Nephron progenitor cell (in vitro differentiated cells): ENCODE data around the gene CCNL2.
"Not testable (repeated sequence)": the region's sequence is repeated elsewhere in the genome, so short reads cannot be mapped to it uniquely, and the experiment has no call there.

Experiments used
- DNase-seq: peaks from one replicate; pipeline ENCODE4 v3.0.0; 2021
- H3K27ac Mint-ChIP-seq: 2 replicates; pipeline ENCODE4 v1.8.0; 2021; ENCODE audit warnings: mild to moderate bottlenecking, moderate library complexity, mixed read lengths
- H3K27me3 Mint-ChIP-seq: 2 replicates; pipeline ENCODE4 v1.8.0; 2021; ENCODE audit warnings: mild to moderate bottlenecking, low read depth, mixed read lengths; ENCODE audit not compliant: poor library complexity
- H3K36me3 Mint-ChIP-seq: 2 replicates; pipeline ENCODE4 v1.8.0; 2021; ENCODE audit warnings: low read depth, mixed read lengths
- H3K4me1 Mint-ChIP-seq: 2 replicates; pipeline ENCODE4 v1.8.0; 2021; ENCODE audit warnings: mixed read lengths
- H3K4me3 Mint-ChIP-seq: 2 replicates; pipeline ENCODE4 v1.8.0; 2021; ENCODE audit warnings: mild to moderate bottlenecking, moderate library complexity, mixed read lengths
- H3K9me3 Mint-ChIP-seq: 2 replicates; pipeline ENCODE4 v1.8.0; 2021; ENCODE audit warnings: mild to moderate bottlenecking, moderate library complexity, mixed read lengths
- CTCF ChIP-seq: fragments of 200-600 bp; sonication (generic); IDR thresholded peaks from 2 replicates; pipeline ENCODE4 v1.5.0; 2021; ENCODE audit warnings: antibody characterized with exemption

CCNL2 gene

GRCh38 chr1:1399187-1399871 lies at the start of gene CCNL2:
Gene CCNL2 (minus strand): TSS chr1:1399335. CDS start chr1:1399306, 29 bp downstream.
- Mint-ChIP-seq H3K4me1 (peaks cover 46% of the 10 kb centered on the region), H3K4me3 (peak within 1 kb of the TSS; percentile 97), H3K27me3 (peaks cover 2% of the 10 kb centered on the region), H3K9me3 (no peaks in the 10 kb centered on the region), H3K36me3 (peaks cover 52% of the 10 kb centered on the region), H3K27ac (peak within 1 kb of the TSS; percentile 92)
- TF ChIP-seq CTCF = peak; percentile 51
- DNase-seq = peak; percentile 100

GRCh38 chr1:1446631-1447030 lies 47.5 kb upstream of the CCNL2 start:
- not testable (repeated sequence) for H3K27ac Mint-ChIP-seq, H3K27me3 Mint-ChIP-seq, H3K36me3 Mint-ChIP-seq, H3K4me1 Mint-ChIP-seq, H3K4me3 Mint-ChIP-seq, H3K9me3 Mint-ChIP-seq, DNase-seq

DNA sequence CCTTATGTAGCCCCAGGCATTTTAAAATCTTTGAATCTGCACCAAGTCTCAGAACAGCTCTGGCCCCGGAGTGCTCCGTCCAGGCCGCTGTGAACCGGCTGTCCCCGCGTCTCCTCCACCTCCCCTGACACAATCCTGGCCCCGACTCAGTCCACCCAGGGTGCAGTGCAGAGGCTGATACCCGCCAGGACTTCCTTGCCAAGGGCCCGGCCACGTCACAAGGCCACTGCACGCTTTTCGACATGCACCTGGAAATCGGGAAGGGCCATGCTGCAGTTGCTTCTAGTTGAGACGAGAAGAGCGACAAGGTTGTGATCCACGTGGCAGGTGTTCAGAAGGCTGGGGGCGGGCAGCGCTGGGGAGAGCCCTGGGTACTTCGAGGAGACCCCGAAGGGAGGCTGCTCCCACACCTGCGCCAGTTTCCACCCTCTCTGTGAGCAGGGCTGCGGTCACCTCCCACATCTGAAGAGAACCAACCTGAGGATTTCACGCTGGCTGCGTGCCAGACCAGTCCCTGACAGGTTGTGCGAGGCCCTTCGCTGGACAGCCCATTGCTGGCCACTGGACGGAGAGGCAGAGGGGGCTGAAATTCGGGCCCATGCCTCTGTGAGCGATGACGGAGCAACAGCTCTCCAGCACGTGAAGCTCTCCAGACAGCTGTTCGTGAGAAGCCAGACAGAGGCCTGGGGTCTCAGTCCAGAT lies 43.1 kb upstream of the CCNL2 start:
- H3K4me1 Mint-ChIP-seq = peaks cover 12% of the 10 kb centered on the region
- no peak overlapping the region for H3K27ac Mint-ChIP-seq
- no peak overlapping the region for H3K4me3 Mint-ChIP-seq

GRCh38 chr1:1441002-1441888 lies 42.1 kb upstream of the CCNL2 start:
- Mint-ChIP-seq H3K36me3 (no peaks in the 10 kb centered on the region), H3K4me1 (peaks cover 14% of the 10 kb centered on the region), H3K27me3 (no peaks in the 10 kb centered on the region), H3K9me3 (no peaks in the 10 kb centered on the region), H3K4me3 (no peak overlapping the region), H3K27ac (no peak overlapping the region)
- DNase-seq = peak; percentile 73
- TF ChIP-seq CTCF = peak; percentile 77

More for the DNA sequence above, 43.1 kb upstream of the CCNL2 start:
- DNase-seq = no peak
- Mint-ChIP-seq H3K36me3 (no peaks in the 10 kb centered on the region), H3K27me3 (no peaks in the 10 kb centered on the region), H3K9me3 (no peaks in the 10 kb centered on the region)
- no peak for TF ChIP-seq CTCF

GRCh38 chr1:1440262-1441001 lies 41.3 kb upstream of the CCNL2 start:
- no peaks in the 10 kb centered on the region for H3K36me3 Mint-ChIP-seq
- no peak for TF ChIP-seq CTCF
- H3K4me3 Mint-ChIP-seq = no peak overlapping the region
- H3K27ac Mint-ChIP-seq = no peak overlapping the region
- no peaks in the 10 kb centered on the region for H3K27me3 Mint-ChIP-seq
- DNase-seq = no peak
- H3K4me1 Mint-ChIP-seq = peaks cover 15% of the 10 kb centered on the region
- H3K9me3 Mint-ChIP-seq = no peaks in the 10 kb centered on the region
